HG03460 (cell line): ENCODE data around the gene DOCK2.

Source experiments
- ATAC-seq: cut with Tn5 transposase; IDR thresholded peaks from one replicate; pipeline ENCODE4 v1.9.1; 2021; ENCODE audit not compliant: unreplicated experiment

Gene DOCK2

DNA sequence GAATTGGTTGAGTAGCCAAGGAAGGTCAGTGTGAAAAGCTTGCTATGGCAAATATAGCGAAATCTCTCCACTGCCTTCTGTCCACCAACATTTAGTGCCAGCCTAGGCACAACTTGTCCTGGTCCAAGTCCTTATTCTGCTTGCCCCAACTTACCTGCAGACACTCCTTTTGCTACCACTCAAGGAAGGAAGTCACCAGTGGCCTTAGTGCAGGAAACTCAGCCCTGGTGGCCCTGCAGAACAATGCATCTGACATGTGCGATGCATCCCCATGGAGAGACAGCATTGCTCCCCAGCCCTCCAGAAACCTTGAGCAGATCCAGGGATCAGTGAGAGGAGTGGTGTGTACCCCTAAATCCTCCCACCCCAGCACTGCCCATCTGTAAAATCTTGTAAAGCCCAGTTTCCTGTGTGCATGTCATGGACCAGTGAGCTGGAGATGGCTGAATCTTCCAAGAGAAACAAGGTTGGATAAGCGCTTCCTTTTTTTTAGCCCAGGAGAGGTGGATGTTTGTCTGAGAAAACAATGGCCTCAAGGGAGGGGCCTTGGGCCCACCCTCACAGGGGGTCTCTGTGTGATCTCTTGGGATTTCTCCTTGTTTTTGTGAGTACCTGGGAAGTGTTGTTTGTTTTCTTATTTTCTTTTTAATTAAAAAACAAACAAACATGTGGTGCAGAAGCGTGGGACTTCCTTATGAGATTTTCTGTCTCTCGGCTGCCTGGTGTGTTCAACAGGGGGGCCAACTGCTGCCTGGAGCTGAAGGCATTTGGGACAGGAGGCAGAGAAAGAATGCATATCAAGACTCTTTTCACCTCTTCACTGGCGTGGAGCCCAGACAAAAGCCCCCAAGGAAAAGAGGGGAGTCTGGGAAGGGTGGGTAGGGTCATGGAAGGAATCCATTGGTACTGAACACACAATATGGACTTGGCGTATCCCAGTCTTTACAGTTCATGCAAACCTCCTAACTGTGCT is 472.3 kb downstream of the DOCK2 start:
- no peak for ATAC-seq

DNA sequence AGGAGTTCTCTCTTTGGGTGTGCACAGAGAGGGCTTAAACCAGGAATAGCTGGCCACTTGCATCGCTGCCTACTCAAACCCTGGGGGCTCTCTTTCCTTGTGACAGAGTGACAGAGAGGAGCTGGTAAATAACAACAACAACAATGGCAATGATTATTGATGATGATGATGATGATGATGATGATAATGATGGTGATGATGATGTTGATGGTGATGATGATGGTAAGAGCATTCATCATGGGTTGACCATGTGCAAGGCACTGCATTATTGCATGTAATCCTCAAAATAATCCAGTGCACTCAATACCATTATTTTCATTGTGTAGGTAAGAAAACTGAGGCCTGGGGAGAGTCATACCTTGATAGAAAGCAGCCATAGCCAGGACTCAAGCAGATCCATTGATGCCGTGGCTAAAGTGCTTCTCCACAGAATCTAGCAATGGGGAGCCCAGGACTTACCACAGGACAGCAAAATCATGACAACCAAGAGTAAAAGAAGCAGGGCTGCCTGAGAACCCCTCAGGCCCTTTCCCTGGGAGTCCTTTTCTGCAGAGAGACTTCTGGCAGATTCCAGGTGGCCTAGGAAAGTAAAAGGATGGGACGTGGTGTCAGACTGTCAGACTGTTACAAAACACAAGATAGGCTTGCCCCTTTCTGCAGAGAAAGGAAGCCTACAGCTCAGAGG is 473.5 kb downstream of the DOCK2 start:
- ATAC-seq, result no peak

DNA sequence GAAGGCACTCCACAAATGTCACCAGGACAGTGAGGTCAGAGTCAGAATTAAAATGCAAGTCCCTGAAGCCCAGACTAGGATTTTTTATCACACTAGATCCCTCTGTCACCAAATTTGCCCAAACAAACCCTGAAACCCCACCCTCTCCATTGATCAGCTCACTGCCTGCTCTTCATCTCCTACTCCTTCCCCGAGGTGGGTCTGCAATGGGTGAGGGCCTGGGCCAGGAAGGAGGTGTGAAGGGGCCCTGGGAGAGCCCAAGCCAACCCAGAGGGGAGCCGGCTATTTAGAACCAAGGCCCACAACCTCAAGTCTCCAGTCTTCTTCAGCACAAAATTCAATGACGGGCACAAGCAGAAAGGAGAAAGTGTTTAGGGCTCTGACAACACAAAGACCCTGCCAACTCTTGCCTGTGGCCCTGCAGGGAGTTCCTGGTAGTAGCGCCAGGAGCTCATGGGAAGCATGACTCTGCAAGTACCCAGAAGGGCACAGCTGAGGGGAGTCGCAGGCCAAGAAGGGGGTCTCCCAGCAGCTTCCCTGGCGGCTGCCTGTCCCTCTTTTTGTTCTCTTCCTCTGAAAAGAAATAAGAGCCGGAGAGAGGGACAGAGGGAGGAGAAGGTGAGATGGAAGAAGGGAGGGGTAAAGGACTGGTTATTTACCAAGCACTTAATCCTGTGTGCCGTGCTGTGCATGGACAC is 474.2 kb downstream of the DOCK2 start:
- ATAC-seq, result no peak

DNA sequence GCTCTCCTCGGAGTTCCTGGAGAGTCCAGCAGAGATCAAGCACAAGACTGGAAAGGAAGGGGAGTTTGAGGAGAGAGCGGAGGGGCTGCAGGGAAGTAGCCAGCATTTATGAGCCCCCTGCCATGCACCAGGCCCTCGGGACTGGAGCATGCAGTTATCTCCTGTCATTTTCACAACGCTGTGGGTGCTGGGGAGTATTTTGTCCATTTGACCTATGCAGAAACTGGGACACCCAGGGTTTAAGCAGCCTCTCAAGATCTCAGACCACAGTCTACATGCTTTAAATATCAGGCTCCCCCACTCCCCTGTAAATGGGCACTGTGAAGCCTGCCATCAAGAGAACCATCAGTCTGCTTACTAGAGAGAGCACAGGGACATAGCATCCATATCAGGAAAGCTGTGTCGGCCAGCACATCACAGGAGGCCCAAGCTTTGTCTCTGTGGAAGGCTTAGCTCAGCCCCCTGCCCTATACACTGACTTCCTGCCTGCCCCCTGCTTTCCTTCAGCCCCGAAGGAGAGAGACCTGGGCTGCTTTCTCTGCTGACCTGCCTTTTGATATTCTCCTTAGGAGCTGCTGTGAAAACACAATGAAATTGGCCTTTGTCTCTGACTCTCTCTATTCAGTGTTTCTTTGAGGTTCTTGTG is 475.9 kb downstream of the DOCK2 start:
- no peak for ATAC-seq

DNA sequence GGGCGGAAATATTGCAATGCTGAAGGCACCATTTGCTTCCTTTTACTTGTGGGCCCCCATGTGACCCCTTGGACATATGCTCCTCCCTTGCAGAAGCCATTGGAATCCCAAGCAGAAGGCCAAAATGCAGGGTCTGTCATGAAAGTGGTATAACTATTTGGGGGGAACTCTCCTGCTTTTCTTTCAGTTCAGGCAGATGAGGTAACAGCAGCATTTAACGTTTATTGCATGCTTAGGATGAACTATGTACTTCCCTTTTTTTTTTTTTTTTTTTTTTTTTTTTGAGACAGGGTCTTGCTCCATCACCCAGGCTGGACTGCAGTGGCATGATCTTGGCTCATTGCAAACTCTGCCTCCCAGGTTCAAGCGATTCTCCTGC is 476.4 kb downstream of the DOCK2 start:
- no peak for ATAC-seq

DNA sequence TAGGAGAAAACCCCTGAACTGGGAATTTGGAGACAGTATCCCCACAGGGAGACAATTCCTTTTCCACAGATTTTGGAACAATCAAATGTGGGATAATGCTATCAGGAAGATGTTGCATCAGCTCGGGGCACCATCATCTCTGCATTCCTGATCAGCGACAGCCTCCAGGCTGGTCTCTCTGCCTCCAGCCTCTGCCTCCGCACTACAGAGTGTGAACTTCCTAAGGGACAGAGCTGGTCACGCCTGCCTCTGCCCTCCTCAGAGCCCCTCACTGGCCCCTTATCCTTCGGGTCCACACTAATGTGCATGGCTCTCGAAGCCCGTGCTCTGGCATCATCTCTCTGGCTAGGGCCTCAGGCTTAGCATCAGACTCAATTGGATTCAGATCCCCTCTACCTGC is 477.2 kb downstream of the DOCK2 start:
- ATAC-seq, result no peak

DNA sequence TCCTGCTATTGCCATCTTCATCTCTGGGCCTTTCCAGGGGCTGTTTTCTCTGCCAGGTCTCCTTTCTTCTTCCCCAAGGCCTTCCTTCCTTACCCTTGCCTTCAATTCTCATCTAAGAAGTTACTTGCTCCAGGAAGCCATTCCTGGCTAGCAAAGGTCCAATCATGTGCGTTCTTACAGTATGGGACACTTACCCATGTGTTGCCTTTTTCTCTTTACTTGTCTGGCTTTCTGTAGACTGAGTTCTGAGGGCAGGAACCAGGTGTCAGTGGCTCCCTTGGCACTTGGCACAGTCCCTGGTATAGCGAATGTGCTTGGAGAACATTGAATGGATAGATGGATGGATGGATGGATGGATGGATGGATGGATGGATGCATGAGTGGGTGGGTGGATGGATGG is 478.9 kb downstream of the DOCK2 start:
- no peak for ATAC-seq

DNA sequence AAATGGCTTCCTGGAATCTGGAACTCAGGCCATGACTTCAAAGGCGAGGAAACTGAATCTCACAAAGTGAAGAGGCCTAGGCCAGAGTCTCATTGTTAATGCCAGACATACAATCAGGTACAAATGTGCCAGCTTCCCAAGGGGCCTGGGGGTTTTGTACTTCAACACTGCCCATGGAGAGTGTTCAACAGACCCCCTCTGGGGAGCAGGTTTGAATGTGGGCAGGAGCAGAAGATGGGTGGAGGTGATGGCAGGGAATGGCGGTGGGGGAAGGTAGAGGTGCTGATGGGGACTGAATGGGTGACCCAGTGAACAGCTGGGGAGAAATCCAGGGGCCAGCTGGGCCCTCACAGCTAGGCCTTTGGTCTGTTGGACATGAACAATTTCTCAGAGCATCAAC is 480.7 kb downstream of the DOCK2 start:
- ATAC-seq, result no peak

DNA sequence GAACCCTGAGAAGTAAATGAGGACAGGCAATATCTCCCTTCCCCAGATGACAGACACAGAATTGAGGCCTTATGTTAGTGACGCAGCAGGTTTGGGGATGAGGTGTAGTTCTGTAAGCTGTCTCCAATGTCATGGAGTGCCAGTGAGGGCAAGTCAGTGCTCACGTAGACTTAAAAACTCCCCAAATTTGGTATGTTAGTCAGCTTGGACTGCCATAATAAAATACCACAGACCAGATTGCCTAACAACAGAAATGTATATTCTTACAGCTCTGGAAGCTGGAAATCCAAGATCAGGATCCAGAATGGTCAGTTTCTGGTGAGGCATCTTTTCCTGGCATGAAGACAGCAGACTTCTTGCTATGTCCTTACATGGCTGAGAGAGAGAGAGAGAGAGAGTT is 483.5 kb downstream of the DOCK2 start:
- no peak for ATAC-seq

DNA sequence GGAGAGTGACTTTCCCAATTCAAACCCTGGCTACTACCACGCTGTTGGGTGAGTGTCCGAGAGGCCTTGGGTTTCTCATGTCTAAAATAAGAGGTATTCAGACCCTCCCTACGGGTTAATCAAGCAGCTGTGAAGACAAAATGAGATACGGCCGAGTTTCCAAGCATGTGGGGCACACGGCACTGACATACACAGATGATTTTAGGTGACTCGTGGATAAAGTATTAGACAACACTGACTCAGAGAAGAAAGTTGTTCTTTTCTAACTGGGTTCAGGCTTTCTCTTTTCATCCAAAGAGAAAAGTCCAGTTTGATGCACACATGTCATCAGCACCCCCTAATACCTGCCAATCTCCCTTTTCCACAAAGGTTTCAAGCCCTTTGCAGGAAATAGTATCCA is 484.2 kb downstream of the DOCK2 start:
- ATAC-seq, result no peak

DNA sequence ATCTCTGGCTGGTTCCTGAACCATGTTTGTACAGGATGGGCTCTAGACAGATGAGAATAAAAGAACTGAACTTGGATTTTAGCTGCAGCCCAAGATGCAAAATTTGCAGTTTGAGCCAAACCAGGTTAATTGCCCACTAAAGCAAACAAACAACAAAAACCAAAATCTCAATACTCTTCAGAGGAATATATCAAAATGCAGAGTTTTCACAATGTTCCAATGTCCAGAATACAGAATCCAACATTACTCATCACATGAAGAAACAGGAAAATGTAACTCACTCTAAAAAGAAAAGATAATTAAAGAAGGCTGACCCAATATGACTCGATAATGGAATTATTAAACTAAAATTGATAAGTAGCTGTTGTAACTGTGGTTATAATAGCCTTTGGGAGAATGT is 489.0 kb downstream of the DOCK2 start:
- no peak for ATAC-seq

DNA sequence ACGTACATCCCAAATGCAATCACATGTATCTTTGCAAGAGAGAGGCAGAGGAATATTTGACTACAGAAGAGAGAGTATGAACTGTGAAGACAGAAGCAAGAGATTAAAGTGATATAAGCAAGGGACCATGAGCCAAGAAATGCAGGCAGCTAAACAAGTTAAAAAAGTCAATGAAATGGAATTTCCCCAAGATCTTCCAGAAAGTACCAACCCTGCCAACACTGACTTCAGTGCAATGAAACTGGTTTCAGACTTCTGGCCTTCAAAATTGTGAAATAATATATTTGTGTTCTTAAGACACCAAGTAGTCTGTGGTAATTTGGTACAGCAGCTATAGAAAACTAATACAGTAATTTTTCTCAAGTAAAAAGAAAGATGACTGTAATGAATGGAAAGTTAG is 489.6 kb downstream of the DOCK2 start:
- ATAC-seq, result no peak

DNA sequence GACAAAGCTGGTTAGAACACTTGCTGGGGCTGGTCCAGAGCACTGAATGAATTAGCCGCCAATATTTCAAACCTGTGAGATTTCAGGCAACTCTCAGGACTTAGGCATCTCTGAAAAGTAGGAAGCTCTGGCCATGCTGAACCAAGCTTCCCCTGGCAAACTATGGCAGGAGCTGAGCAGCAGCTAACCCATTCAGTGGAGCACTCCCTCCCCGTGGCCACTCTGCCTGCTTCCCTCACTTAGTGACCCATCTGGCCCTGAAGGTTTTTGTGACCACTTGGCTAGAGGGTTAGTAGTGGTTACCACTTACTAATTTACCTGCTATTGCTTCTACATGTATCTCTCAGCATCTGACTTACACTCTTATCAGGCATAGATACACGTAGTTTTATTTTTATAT is 494.2 kb downstream of the DOCK2 start:
- no peak for ATAC-seq

DNA sequence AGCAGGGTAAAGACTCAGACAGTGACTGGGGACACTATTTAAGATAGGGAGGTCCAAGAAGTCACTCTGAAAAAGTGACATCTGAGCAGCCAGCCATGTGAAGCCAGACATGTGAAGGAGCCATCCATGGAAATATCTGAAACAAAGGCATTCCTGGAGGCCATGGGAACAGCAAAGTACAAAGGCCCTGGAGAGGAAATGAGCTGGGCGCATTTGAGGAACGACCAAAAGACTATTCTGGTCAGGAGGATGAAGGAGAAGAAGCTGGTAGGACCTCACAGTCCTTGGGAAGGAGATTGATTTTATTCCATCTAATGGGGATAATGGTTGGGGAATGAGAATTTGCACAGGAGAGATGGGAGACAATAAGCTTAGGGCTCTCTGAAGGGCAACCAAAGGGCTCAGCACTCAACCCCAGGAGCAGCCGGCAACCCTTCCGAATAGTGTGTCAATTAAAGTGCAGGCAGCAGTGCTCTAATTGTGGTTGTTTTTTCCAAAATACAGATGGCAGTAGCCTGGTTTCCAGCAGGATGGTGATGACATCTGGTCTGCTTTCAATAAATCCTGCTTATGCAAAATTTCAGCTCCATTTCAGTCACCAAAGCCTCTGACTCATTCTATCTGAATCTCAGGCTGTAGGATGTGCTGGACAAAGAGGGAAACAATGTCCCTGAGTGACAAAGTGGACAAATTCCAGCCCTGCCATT is 495.3 kb downstream of the DOCK2 start:
- no peak for ATAC-seq
